Natural killer cell treated with Interleukin-12 subunit alpha and Interleukin-12 subunit beta and Interleukin-15 and Interleukin-18, amount 100 ng/mL, for 72 hours (primary cell): ENCODE results near the gene CARS1. TPM values are rescaled to one million over a fixed set of nuclear protein-coding genes. Genes with fewer than 3 reads are reported as not detected.

Source experiments
- ATAC-seq, 2 donors: fragments of 150-1000 bp; cut with Tn5 transposase in 1 of 2; sonication (Bioruptor Pico), chemical (Tn5 transposase) in 1 of 2; 2 replicates each; pipeline ENCODE4 v1.10.0; 2021
- DNase-seq: peaks from one replicate; pipeline ENCODE4 v3.0.0; 2022; ENCODE audit warnings: low spot score
- H3K27ac Mint-ChIP-seq, 2 donors: 1 replicate in 1 of 2; 2 replicates in 1 of 2; pipeline ENCODE4 v1.8.0; 2022; ENCODE audit warnings: mixed read lengths in 2 of 2, mild to moderate bottlenecking in 1 of 2, moderate library complexity in 1 of 2
- H3K27me3 Mint-ChIP-seq, 2 donors: 1 replicate in 1 of 2; 2 replicates in 1 of 2; pipeline ENCODE4 v1.8.0; 2022; ENCODE audit warnings: mixed read lengths in 2 of 2
- H3K36me3 Mint-ChIP-seq: one replicate; pipeline ENCODE4 v1.8.0; 2022; ENCODE audit warnings: mixed read lengths
- H3K4me1 Mint-ChIP-seq, 2 donors: 1 replicate in 1 of 2; 2 replicates in 1 of 2; pipeline ENCODE4 v1.8.0; 2022; ENCODE audit warnings: low read depth in 2 of 2, mixed read lengths in 2 of 2, mild to moderate bottlenecking in 1 of 2
- H3K4me3 Mint-ChIP-seq: one replicate; pipeline ENCODE4 v1.8.0; 2022; ENCODE audit warnings: mixed read lengths
- H3K9me3 Mint-ChIP-seq: 2 replicates; pipeline ENCODE4 v1.8.0; 2022; ENCODE audit warnings: mixed read lengths
- total RNA-seq, 2 donors: library from RNA; stranded (reverse); gene quantifications; one replicate each; pipeline ENCODE4 v1.2.3, GENCODE V29; 2022

The CARS1 gene
- total RNA-seq, 2 donors from 2014 or later: 88.8 to 128 TPM

DNA sequence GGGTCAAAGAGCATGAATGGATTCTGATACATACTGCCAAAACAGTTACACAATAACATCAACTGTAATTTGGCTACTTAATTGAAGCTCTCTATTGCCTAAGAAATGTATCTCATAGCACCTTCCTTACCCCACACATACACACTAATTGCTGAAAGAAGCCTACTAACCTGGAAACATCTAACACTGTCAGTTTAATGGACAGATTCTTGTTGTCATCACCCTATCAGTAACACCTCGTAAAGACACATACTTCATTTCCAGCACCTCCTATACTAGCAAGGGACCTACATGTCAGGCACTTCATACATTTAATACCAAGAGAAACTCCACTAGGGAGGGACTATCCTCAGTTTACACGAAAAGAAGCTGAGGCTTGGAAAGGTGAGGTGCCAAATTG is 75.0 kb downstream of the CARS1 start:
- H3K9me3 Mint-ChIP-seq: no peaks in the 10 kb centered on the region
- peak; percentile 36 to 70 for ATAC-seq

DNA sequence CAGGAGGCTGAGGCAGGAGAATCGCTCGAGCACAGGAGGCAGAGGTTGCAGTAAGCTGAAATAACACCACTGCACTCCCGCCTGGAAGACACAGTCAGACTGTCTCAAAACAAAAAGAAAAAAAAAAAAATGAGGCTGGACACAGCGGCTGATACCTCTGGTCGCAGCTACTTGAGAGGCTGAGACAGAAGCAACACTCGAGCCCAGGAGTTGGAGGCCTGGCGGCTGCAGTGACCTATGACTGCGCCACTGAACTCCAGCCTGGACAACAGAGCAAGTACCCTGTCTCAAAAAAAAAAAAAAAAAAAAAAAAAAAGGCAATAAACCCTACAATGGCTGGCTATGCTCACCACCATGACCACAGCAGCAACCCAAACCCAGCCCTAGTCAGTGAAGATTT is 76.1 kb downstream of the CARS1 start:
- no peak for ATAC-seq

More for the DNA sequence above, 75.0 kb downstream of the CARS1 start:
- Mint-ChIP-seq H3K4me1 (peaks cover 36 to 41% of the 10 kb centered on the region in 2 donors), H3K4me3 (peak overlapping the region; percentile 0), H3K27me3 (no peaks in the 10 kb centered on the region), H3K27ac (peak overlapping the region; percentile 12 to 58), H3K36me3 (peaks cover 16% of the 10 kb centered on the region)
- DNase-seq: no peak

DNA sequence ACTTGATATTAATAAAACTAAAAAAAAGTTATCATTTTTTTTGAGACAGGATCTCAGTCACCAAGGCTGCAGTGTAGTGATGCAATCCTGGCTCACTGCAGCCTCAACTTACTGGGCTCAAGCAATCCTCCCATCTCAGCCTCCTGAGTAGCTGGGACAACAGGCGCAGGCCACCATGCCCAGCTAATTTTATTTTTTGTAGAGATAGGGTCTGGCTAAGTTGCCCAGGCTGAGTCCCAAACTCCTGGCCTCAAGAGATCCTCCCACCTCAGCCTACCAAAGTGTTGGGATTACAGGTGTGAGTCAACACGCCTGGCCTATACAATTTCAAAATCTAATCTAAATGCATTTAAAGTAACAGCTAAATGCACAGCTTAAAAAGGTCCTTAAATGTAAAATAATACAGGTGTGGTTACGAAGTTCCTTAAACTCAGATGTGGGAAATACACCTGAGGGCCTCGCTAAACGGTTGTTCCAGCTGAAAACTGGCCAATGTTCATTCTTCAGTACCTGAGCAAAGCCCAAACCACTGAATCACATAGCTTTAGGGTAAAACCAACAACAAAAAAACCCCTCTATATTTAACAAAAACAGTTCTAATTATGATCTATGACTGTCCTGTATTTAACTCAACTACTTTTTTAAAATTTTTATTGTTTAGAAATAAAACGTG is 76.9 kb downstream of the CARS1 start:
- Mint-ChIP-seq H3K9me3 (no peaks in the 10 kb centered on the region), H3K36me3 (peaks cover 25% of the 10 kb centered on the region), H3K4me1 (peaks cover 40 to 44% of the 10 kb centered on the region in 2 donors), H3K27ac (no peak overlapping the region), H3K4me3 (no peak overlapping the region), H3K27me3 (no peaks in the 10 kb centered on the region)
- DNase-seq (no peak), ATAC-seq (no peak)

More for the DNA sequence above, 76.1 kb downstream of the CARS1 start:
- H3K27me3 Mint-ChIP-seq: no peaks in the 10 kb centered on the region
- H3K4me3 Mint-ChIP-seq: no peak overlapping the region
- no peak overlapping the region for H3K27ac Mint-ChIP-seq
- peaks cover 36 to 44% of the 10 kb centered on the region in 2 donors for H3K4me1 Mint-ChIP-seq
- DNase-seq: no peak
- H3K36me3 Mint-ChIP-seq: peaks cover 25% of the 10 kb centered on the region
- H3K9me3 Mint-ChIP-seq: no peaks in the 10 kb centered on the region

DNA sequence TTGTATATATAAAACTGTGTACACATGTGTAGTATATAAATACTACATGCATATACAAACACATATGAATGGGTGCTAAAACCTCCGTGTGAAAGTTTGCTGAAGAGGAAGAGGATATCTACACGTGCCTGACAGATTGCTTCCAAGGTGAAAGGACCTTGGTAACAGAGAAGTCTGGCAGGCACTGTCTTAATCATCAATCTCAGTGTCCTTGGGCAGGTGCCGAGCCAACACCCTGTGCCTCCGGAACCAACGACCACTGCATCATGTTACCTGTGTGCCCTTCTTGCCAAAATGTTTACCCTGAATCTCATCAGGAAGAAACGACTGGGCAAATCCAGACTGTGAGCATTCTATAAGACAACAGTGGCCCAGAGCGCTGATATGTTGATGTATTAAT is 80.1 kb downstream of the CARS1 start:
- Mint-ChIP-seq H3K27ac (peak overlapping the region; percentile 43 to 63), H3K4me1 (peaks cover 28 to 29% of the 10 kb centered on the region in 2 donors), H3K4me3 (no peak overlapping the region), H3K27me3 (no peaks in the 10 kb centered on the region), H3K36me3 (peaks cover 26% of the 10 kb centered on the region), H3K9me3 (no peaks in the 10 kb centered on the region)
- DNase-seq (no peak), ATAC-seq (no peak)

DNA sequence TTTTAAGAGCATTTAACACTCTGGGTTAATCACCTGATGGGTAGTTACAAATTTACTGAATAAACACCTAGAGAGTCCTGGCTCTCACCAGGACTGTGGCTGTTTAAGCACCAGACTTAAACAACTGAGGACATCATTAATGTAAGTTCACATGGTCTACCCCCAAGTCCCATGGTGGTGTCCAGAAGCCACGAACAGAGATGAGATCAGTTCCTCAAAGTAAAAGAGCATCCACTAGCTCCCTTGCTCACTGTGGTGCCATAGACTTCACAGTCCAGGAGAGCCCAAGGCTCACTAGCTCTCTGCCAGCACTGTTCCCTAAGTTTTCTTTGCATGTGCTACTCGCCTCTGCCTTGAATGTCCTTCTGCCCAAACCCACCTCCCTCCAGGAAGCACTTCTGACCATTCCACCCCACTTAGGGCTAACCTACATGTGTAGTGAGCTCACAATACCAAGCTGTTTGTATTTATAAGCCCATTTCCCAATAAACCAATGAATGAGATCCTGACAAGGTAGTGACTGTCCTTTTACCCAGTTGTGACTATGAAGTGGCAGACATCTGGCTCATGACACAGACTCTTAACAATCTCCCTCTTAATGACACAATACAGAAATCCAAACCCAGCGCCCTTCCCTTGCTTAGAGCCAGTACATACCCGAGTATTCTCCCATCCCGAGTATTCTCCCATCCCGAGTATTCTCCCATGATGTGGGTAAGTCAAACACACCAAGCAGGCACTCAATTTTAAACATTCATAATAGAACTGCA is 80.7 kb downstream of the CARS1 start:
- Mint-ChIP-seq H3K4me1 (peaks cover 21 to 23% of the 10 kb centered on the region in 2 donors), H3K27ac (peak overlapping the region; percentile 43 to 63), H3K27me3 (no peaks in the 10 kb centered on the region), H3K9me3 (no peaks in the 10 kb centered on the region), H3K36me3 (peaks cover 30% of the 10 kb centered on the region), H3K4me3 (no peak overlapping the region)
- DNase-seq: no peak
- ATAC-seq: peak in 1 of 2 donors; percentile 38

DNA sequence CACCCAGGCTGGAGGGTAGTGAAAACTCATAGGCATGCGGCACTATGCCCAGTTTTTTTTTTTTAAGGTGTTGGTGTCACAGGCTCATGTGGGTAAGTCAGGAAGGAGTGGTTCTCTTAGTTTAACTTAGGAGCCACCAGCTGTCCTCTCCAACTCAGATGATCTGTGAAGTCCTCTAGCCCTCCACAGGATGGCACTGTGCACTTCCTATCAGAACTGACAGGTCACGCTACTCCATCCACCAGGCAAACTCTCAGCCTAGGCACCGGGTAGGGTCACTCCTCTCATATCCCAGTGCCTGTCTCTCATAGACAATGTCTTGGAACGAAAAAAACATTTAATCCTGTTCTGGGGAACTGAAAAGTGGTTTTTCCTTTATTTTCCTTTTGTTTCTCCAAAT is 81.6 kb downstream of the CARS1 start:
- Mint-ChIP-seq H3K27ac (no peak overlapping the region), H3K36me3 (peaks cover 39% of the 10 kb centered on the region), H3K4me3 (no peak overlapping the region), H3K4me1 (peaks cover 21 to 23% of the 10 kb centered on the region in 2 donors), H3K9me3 (no peaks in the 10 kb centered on the region), H3K27me3 (no peaks in the 10 kb centered on the region)
- peak; percentile 69 to 75 for ATAC-seq
- no peak for DNase-seq

DNA sequence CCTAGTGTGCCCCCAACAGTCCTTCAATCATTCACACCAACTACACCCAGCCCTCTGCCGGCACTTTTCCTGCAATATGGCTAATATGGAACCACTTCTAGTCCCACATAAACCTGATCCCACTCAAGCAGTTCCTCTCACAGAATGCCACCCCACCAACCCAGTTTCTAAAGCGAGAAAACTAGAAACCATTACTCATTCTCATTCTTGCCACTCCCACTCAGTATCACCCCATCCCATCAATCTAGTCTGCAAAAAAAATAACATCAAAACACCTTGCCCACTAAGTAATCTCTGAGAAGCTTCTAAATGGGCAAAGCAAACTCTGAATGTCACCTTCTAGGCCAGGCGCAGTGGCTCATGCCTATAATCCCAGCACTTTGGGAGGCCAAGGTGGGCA is 83.0 kb downstream of the CARS1 start:
- H3K4me3 Mint-ChIP-seq: no peak overlapping the region
- H3K36me3 Mint-ChIP-seq: peaks cover 50% of the 10 kb centered on the region
- H3K27ac Mint-ChIP-seq: peak overlapping the region in 1 of 2 donors; percentile 54
- no peaks in the 10 kb centered on the region for H3K9me3 Mint-ChIP-seq
- H3K4me1 Mint-ChIP-seq: peaks cover 21 to 23% of the 10 kb centered on the region in 2 donors
- ATAC-seq: no peak
- no peak for DNase-seq
- H3K27me3 Mint-ChIP-seq: no peaks in the 10 kb centered on the region

DNA sequence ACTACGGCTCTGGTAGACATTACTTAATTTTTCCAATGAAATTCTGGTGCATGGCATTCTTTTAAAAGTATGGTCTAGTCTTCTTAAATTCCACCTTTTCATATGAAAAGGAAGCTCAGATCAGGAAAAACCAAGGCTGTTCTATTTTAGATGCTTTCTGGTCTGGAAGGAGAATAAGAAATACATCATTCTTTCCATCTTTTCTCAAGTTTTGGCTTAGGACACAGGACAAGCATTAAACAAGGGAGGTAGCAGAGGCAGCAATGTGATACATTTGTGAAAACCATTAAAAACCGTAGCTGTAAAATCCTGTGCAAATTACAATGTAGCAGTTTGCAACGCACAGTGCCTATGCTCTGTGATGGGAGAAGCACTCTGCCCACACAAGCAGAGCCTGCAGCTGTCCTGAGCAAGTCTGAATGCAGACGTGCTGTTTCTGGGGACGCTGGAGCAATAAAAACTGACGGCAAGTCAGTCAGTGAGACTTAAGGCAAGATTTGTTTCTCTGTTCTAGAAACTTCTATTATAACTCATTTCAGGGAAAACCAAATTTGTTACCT is 88.8 kb downstream of the CARS1 start:
- Mint-ChIP-seq H3K27ac (no peak overlapping the region), H3K27me3 (no peaks in the 10 kb centered on the region), H3K36me3 (peaks cover 41% of the 10 kb centered on the region), H3K4me1 (peaks cover 12 to 13% of the 10 kb centered on the region in 2 donors), H3K9me3 (no peaks in the 10 kb centered on the region), H3K4me3 (no peak overlapping the region)
- ATAC-seq (no peak), DNase-seq (no peak)

DNA sequence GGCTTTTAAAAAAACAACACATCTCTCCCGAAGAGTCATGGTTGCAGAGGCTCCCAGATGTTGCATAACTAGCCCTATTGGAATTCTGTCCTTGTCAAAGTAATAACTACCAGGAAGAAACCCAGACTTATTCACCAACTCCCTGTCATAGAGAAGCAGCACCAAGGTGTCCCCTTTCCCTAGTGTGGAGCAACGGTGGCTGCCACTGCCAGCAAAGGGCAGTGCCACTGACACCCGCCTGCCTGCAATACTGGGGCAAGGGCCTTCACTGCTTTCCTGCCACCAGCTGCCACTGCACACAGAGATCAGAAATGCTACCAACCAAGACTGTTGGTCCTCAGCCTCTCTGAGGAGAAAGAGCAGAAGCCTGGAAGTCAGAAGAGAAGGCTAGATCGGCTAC is 92.4 kb downstream of the CARS1 start:
- Mint-ChIP-seq H3K27me3 (no peaks in the 10 kb centered on the region), H3K27ac (no peak overlapping the region), H3K4me1 (peaks cover 28 to 31% of the 10 kb centered on the region in 2 donors), H3K4me3 (no peak overlapping the region), H3K36me3 (peaks cover 44% of the 10 kb centered on the region), H3K9me3 (no peaks in the 10 kb centered on the region)
- DNase-seq (no peak), ATAC-seq (no peak)

DNA sequence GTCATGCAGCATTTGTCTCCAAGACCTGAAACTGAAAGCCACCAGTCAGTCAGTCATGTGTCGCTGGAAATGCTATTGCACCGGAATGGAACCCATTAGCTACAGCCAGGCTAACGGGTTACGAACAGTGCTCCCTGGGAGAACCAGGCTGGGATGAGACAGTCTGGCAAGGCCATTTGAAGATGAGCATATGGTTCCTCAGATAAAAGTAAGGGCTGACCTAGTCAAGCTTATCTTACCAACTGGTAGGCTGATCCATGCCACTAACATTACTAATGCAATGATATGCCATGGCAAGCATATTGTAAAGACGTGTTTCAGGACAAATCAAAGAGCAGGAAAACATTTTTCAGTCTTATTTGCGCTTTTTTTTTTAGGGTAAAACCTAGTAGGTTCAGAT is 93.5 kb downstream of the CARS1 start:
- H3K36me3 Mint-ChIP-seq: peaks cover 46% of the 10 kb centered on the region
- DNase-seq: no peak
- H3K4me1 Mint-ChIP-seq: peaks cover 28 to 31% of the 10 kb centered on the region in 2 donors
- H3K9me3 Mint-ChIP-seq: no peaks in the 10 kb centered on the region
- no peak for ATAC-seq
- no peak overlapping the region for H3K4me3 Mint-ChIP-seq
- peak overlapping the region in 1 of 2 donors; percentile 2 for H3K27ac Mint-ChIP-seq
- H3K27me3 Mint-ChIP-seq: no peaks in the 10 kb centered on the region

DNA sequence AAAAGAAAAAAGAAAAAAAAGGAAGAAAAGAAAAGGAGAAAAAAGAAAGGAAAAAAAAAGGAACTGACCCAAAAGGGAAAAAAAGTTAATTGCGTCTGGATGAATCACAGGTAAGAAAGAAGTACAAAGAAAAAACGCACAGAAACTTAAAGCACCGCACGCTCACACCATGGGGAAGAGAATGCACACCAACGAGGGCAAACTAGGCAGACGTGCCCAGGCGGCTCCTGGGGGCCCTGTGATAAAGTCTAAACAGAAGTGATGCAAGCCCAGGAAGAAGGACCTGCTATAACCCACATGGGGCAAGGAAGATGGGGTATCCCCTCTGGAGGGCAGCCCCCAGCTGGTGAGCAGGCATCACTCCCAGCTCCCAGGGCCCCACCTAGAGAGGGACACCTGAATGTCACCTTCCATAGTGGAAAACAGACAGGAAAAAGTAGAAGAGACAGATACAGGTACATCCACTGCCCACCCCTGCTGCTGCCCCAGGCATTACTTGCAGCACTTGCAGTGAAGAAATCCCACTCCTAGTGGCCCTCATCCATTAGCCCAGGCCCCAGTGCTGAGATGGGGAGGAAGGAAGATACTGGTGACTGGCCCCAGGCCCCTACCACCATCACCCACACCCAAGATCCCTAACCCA is 94.0 kb downstream of the CARS1 start:
- Mint-ChIP-seq H3K36me3 (peaks cover 50% of the 10 kb centered on the region), H3K27ac (peak overlapping the region in 1 of 2 donors; percentile 2), H3K4me3 (no peak overlapping the region), H3K27me3 (no peaks in the 10 kb centered on the region), H3K4me1 (peaks cover 28 to 31% of the 10 kb centered on the region in 2 donors), H3K9me3 (no peaks in the 10 kb centered on the region)
- ATAC-seq: no peak
- DNase-seq: no peak

DNA sequence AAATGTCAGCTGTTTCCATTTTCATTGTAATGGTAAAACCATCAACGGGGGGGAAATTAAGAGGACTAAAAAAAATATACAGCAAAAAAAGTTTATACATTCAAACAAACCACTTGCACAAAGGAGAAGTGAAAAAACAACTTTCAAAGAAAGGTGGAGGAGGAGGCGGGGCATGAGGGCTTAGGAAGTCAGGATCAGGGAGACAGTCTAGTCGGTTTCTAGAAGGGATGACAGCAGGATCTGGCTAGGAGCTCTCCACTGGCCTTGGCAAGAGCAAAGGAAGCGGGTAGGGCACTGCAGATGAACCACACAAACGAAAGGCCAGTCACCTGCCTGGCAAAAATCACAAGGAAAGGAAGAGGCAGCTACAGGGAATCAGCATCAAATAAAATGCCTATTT is 96.1 kb downstream of the CARS1 start:
- Mint-ChIP-seq H3K27ac (peak overlapping the region in 1 of 2 donors; percentile 72), H3K27me3 (no peaks in the 10 kb centered on the region), H3K36me3 (peaks cover 53% of the 10 kb centered on the region), H3K4me1 (peaks cover 24% of the 10 kb centered on the region in 2 donors), H3K4me3 (no peak overlapping the region), H3K9me3 (no peaks in the 10 kb centered on the region)
- ATAC-seq (no peak), DNase-seq (no peak)

DNA sequence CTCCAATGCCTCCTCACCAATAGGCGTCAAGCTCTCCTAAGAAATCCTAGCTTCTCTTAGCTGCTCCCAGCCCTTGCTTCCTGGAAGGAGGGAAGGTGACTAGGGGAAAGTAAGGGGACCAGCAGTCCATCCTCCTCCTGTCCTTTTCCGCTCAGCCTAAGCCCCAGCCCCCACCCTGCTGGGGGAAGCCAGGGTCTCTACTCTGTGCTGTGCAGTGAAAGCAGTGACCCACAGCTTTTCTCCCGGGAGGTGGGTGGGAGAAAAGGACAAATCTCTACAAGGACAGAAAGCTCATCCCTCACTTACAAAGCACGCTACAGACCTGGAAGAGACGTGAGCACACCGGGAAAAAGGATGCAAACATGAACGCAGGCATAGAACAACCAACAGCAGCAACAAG is 97.1 kb downstream of the CARS1 start:
- Mint-ChIP-seq H3K27ac (no peak overlapping the region), H3K4me1 (peaks cover 22 to 29% of the 10 kb centered on the region in 2 donors), H3K27me3 (no peaks in the 10 kb centered on the region), H3K36me3 (peaks cover 56% of the 10 kb centered on the region), H3K4me3 (no peak overlapping the region), H3K9me3 (no peaks in the 10 kb centered on the region)
- no peak for ATAC-seq
- DNase-seq: no peak
